Endometrial microvascular endothelial cells (primary cell): Measurements from ENCODE around the gene PNMA6E. TPM values are rescaled to one million over a fixed set of nuclear protein-coding genes. Genes with fewer than 3 reads are reported as not detected.

Experiments used
- in situ Hi-C: cut with HindIII; loops from 2 replicates; pipeline ENCODE4 v1.10.0; 2017; ENCODE audit warnings: low sequenced_read_pairs, low pct_unique_long_range_greater_than_20kb; ENCODE audit errors: inconsistent ontology term
- total RNA-seq: library from RNA; depleted of rRNA; stranded (reverse); fragments of >200 nt; gene quantifications from one replicate; pipeline ENCODE4 v1.2.3, GENCODE V29; 2015; ENCODE audit errors: inconsistent ontology term

Gene PNMA6E
- total RNA-seq, 1 donor from 2014 or later: not detected

DNA sequence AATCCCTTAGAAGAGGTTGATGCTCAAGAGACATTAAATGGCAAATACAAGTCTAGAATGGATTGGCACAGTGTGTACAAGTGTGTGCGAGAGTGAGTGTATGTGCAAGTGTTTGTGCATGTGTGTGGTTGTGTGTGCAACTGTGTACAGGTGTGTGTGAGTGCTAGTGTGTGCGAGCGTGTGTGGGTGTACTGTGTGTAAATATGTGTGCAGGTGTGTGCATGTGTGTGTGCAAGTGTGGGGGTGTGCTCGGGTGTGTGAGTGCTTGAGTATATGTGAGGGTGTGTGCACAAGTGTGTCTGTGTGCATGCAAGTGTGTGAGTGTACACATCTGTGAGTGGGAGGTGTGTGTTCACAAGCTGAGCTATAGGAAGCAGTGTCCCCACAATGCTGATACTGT is 38.8 kb upstream of the PNMA6E start:
- in situ Hi-C loops: no loop called here

DNA sequence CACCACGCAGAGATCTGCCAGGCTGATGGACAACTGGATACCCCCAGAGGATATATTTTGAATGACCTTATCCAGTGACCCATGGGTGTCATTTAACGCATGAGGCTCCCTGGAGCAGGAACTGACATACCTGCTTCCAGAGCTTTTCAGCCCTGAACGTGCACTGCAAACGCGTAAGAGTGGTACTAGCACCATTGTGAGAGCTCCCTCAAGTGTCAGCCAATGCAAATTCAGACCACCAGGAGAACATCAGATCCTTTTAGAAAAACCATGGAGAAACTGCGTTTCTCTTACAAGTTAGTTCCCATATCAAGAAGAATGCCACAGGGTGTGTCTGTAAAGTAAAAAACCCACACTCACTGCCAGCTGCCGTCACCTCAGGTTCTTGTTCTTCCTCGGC is 37.4 kb upstream of the PNMA6E start:
- in situ Hi-C loops: no loop called here

DNA sequence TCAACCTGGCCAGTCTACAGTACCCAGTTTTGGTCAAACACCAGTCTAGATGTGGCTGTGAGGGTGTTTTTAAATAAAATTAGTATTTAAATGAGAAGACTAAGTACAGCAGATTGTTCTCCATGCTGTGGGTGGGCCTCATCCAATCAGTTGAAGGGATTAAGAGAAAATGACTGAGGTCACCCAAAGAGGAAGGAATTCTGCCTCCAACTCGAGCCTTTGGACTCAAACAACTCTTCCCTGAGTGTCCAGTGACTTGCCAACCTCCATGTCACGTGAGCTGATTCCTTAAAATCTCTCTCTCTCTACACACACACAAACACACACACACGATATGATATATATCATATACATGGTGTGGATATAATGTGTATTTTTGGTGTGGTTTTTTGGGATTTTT is 34.7 kb upstream of the PNMA6E start:
- in situ Hi-C loops: no loop called here

DNA sequence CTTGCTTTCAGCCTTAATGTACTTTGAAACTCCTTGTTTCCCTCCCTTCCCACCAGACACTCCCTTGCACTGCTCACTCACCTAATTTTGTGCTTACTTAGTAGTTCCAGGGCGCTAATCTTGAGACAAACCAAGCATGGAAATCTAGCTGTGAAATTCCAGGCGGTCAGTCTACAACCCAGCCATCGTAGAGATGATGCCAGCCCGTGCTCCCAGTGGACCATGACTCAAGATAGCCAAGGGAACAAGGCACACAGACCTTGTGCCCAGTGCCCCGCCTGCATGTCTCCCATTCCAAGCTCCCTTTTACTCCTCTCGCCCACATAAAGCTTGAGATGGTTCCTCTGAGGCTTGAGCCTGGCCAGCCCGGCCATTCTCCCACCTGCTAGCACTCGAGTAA is 33.7 kb upstream of the PNMA6E start:
- in situ Hi-C loops: no loop called here

DNA sequence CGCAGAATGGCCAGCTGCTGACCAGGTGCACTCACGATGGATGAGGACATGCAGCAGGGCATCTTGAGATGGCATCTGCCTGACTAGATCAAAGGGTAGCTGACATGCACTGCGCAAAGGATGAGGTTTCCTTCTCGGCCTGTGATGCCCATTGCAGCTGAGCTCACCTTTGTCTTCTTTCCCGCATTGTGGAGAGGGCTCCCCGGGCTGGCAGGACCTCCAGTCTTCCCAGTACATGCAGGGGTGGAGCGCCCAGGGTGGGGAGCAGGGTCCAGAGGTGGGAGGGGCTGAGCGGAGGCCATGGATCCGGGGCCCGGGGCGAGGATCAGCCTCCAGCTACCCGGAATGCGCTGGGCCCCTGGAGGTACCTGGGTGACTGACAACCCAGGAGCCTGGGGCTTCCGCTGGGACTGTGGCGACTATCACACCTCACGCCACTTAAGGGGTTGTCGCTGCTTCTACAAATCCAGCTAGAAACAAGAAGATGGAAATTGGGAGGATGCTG is 32.7 kb upstream of the PNMA6E start:
- in situ Hi-C loops: no loop called here

DNA sequence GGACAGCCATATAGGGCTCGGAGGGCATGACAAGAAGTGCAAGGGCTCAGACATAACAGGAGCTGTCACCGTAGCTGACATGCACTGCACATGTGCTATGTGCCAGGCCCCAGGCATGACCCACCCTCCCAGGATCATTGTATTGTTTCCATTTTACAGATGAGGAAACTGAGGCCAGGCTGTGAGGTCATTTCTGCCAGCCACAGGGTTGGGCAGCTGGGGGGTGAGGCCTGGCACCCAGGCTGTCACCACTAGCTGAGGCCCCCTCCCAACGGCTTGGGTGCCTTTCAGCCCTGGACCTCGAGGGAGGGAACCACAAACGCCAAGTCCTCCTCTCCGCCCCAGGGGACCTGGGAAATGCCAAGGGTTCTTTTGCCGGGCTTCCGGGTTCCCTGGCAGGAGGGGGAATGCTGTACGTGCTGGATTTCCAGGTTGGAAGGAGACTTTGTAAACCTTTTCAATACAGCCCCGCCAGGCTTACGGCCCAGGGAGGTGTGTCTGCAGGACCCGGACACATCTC is 32.1 kb upstream of the PNMA6E start:
- in situ Hi-C loops: no loop called here

DNA sequence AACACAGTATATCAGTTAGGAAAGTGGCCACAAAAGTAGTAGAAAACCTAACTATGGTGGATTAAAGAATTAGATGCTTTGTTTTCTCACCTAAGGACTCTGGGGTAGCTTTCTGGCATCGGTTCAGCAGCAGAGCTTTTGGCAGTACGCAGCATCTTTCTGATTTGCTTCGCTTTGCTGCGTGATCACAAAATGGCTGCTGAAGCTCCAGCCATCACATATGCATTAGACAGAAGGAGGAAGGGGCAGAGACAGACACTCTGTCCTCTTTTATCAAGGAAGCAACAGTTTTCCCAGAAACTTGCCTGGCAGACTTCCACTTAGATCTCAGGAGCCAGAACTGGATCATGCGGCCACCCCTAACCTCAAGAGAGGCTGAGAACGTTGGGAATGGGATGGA is 29.6 kb upstream of the PNMA6E start:
- in situ Hi-C loops: no loop called here

DNA sequence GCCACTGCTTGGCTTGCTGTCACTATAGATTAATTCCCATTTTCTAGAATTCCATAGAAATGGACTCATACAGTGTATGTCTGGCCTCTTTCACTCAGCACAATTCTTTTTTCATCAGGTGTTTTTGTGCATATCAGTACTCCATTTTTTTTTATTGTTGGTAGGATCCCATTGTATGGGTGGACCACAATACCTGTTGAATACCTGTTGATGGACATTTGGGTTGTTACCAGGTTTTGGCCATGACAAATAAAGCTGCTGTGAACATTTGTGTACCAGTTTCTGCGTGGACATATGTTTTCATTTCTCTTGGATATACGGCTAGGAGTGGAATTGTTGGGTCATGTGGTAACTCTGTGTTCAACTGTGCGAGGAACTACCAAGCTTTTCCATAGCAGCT is 25.1 kb upstream of the PNMA6E start:
- in situ Hi-C loops: no loop called here

DNA sequence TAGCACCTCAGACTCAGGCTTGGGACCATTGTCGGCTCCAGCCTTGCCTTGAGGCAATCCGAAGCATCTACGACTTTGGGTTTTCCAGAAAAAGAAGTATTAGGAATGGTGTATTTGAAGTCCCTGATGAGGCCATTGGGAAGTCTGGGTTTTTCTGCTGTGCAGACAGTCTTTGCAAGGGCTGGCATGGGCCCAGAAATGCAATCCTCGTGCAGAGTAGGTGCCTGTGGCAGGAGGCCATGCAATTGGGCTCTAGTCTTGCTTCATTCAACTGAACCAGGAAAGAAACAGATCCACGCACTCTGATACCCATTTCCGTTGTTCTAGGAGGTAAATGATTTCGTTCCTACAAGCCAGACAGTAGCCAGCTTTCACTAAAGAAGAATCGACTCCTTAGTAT is 22.5 kb upstream of the PNMA6E start:
- in situ Hi-C loops: no loop called here

DNA sequence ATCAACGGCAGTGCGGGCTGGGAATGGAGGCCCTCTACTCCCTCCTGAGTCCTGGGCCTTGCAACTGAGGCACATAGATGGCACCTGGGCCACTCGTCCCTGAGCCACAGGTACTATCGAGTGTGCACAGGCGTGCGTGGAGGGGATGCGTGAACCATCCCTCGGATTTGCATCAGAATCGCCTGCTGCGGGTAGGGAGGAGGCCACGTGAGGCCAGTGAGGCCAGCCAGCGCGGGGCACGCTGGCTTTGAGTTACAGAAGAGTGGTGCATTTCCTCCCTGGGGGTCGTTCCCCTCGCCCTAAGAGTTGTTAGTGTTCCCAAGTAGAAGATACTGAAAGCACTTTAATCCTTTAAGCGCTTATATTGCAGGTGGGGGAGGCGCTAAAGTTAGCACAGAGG is 20.7 kb upstream of the PNMA6E start:
- in situ Hi-C loops: no loop called here

DNA sequence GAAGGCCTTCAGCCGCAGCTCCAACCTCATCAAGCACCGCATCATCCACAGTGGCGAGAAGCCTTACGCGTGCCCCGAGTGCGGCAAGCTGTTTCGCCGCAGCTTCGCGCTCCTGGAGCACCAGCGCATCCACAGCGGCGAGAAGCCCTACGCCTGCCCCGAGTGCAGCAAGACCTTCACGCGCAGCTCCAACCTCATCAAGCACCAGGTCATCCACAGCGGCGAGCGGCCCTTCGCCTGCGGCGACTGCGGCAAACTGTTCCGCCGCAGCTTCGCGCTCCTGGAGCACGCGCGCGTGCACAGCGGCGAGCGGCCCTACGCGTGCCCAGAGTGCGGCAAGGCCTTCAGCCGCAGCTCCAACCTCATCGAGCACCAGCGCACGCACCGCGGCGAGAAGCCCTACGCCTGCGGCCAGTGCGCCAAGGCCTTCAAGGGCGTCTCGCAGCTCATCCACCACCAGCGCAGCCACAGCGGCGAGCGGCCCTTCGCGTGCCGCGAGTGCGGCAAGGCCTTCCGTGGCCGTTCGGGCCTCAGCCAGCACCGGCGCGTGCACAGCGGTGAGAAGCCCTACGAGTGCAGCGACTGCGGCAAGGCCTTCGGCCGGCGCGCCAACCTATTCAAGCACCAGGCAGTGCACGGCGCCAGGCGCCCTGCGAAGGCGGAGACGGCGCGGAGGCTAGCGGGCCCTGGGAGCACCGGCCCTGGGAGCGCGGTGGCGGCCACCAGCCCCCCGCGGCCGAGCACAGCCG is 19.9 kb upstream of the PNMA6E start:
- in situ Hi-C loops: no loop called here

DNA sequence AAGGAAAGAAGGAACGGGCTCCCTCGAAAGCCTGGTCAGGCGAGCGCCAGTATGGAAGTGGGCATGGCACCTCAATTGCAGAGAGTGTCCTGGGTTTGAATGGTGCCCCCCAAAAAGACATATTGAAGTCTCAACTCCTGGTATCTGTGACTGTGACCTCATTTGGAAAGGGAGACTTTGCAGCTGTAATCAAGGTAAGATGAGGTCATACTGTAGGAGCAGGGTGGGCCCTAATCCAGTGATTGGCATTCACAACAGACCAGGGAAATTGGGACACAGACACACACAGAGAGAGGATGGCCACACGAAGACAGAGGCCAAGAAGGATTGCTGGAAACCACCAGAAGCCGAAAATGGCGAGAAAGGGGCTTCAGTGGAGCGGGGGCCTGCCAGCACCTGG is 16.5 kb upstream of the PNMA6E start:
- in situ Hi-C loops: no loop called here

DNA sequence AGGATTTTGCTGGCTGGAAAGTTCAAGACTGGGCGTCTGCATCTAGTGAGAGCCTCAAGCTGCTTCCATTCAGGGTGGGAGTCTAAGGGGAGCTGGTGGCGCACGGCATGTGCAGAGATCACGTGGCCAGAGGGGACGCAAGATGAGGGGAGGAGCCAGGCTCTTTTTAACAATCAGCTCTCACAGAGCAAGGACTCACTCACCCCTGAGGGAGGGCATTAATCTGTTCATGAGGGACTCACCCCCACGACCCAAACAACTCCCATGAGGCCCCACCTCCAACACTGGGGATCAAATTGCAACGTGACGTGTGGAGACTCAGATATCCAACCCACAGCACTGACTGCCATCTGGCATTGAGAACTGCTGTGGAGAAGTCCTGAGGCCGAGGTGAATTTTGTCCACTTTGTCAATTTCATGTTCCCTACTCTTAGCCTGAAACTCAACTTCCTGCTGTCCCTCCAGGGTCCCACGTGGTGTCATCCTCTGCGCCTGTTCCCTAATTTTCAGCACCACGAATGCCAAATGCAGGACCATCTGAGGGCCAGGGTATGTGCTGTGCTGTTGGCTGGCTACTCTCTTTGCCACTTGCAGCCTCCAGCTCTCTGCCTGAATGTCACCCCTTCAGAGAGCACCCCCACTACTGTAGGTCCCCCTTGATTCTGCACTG is 15.8 kb upstream of the PNMA6E start:
- in situ Hi-C loops: no loop called here

DNA sequence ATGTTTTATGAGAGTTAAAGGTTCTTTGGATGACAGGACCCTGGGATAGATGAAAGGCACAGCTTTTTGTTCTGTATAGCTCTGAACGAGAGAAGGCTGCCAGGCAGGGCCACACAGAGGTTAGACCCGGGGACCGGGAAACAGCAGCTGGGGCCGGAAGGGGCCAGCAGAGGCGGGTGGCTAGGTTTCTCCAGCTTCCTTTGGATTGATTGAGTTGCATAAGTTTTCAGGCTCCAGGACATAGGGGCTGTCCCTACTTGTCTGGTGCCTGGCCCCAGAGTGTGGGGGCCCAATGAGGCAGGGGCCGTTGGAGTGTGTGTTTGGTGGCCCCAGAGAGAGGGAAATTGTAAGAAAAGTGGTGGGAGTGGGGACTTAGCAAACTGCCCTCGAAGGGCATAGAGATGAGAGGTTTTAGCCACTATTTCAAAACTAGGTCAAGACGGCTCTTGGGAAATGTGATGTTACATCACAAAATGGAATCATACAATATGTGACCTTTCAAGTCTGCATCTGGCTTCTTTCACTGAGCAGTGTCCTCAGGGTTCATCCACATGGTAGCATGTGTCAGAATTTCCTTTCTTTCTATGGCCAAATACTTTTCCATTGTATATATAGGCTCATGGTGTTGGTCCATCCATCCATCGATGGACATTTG is 13.8 kb upstream of the PNMA6E start:
- in situ Hi-C loops: no loop called here

DNA sequence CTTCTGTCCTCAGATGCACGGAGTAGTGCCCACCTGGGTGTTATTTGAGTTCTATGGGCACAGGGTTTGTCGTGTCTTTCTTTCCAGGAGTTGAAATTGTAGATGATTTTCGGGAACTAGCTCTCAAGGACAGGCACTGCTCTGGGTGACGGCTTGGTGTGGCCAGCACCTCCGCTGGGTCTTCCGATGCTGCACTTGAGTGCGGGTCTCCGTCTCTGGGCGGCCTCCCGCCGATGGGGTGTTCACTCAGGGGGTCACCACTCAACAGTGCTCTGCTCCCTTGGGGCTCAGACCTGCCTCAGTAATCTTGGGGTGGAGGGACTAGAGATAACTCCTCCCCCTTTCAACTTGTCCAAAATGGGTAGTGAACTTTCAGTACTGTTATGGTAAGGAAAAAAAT is 12.6 kb upstream of the PNMA6E start:
- in situ Hi-C loops: no loop called here

DNA sequence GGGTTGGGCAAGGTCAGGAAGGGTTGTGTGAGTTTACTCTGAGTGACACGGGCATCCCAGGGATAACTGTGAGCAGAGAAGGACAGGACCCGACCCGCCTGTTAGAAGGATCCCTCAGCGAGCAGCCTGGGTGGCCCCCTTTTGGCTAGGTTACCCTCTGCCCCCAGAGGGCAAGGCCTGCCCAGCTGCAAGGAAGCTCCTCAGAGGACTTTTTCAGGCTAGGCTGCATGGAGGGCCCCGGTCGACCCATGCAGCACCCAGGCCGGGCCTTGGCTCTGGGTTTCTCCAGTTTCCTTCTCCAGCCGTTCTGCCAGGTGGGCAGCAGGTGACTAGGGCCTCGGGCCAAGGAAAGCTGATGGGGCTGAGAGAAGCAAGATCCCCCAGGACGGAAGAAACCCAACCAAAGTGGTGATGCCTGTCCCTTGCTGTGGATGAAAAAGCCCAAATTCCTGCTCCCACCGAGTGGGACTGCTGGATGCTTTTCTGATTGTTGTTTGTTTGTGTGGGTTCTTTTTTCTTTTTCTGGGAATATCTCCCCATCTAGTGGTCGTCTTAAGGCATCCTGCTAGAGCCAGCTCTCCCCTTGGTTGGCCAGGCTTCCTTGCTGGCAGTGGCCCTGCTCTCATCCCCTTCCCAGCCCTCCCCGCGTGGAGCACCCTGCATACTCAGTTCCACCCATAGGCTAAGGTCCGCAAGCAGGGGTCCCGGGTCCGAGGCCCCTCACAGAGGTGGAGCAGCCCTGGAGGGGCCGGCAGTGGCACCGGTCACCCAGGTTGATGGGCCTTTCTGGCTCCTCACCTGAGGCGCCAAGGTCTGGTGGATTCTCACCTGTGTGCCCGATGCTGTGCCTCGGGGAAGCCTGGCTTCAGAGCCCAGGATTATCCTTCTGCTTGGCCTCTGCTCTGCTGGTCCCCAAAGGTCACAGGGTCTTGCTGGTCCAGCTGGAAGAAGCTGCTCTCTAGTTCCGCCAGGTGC is 11.9 kb upstream of the PNMA6E start:
- in situ Hi-C loops: no loop called here

DNA sequence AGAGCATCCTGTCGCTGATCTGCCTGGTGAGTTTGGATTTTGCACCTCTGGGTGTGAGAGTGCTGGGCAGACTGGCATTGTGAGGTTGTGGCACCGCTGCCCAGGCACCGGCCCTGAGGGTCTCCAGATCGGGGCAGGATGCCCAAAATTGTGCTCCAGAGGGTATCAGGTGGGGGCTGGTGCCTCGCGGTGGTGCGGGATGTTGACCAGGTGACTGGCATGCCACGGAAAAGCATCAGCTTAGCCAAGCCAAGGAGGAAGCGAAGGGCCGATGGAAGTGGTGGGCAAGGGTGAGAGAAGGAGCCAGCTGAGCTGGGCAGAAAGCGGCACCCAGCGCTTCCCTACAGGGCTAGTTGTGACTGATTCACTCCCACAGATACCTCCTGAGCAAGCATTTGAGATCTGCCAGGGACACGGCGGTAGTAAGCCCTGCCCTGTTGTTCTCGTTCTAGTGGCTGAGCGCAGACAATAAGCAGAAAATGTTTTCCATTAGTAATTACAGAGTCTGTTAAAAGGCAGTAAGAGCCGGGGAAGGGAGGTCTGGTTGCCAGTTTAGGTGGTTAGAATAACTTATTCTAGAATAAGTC is 10.9 kb upstream of the PNMA6E start:
- in situ Hi-C loops: no loop called here

DNA sequence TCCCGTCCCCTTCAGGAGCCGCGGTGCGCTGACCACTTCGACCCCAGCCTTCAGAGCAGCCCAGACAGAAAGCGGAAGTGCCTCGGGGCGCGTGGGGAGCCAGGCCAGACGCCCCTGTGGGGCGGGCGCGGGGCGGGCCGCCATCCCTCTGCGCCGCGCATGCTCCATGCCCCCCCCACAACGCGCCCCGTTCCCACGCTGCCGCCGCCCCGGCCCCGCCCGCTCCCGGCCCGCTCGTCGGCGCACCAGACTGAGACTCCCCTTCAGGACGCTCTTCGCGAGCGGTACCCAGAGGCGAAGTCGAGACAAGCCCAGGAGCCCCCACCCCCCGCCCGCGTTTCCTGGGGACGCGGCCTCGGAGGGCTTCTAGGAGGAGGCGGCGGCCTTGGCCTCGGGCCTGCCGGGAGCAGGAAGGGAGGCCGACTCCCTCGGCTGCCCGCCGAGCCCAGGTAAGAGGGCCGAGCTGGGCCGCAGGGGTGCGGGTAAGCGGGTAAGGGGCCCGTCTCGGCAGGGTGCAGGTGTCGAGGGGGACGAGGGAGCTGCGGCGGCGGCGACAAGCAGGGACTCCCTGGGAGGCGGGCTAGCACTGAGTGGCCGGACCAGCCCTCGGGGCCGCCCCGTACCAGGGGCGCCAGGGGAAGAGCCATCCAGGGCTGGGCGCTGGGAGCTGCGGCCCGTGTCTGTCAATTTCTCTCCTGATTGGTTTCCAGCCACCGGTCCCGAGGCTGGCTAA is 10.3 kb upstream of the PNMA6E start, which contains the start of gene ZFP92:
ZFP92 (plus strand) TSS at position 218 of the 733 bp plus-strand sequence. CDS start 6,851 bp downstream, outside the sequence.
- in situ Hi-C loops: no loop called here
